Measurements from ENCODE around the gene DNMT3A. TPM values are rescaled to one million over a fixed set of nuclear protein-coding genes. Genes with fewer than 3 reads are reported as not detected.

The DNMT3A gene
- total and polyA plus RNA-seq, 5 experiments from 2014 or later: 17.9 to 122 (median 31.2) TPM

DNA sequence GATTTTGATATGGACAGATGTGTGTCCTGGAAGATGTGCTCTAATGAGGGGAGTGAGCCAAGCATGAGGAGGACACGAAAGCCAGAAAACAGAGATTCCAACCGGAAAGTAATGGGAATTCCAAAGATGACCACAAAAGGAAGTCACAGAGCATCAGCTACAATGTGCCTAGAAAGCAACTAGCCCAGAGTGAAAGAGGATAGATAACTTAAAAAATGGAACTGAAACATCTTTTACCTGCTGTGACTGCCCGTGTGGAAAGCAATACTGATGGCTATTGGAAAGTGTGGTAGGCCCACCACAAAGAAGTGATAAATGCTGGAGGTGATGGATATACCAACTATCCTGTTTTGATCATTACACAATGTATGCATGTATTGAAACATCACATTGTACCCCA lies 21.6 kb downstream of the DNMT3A start:
- H3K4me3 Mint-ChIP-seq: no peak overlapping the region
- ATAC-seq (no peak), DNase-seq (no peak)
- H3K27me3 Mint-ChIP-seq: no peaks in the 10 kb centered on the region
- peak overlapping the region in 6 of 10 donors; percentile 6 to 78 (median 60) for H3K27ac Mint-ChIP-seq
- H3K9me3 Mint-ChIP-seq: no peaks in the 10 kb centered on the region
- POLR2A ChIA-PET: interaction anchor here (0.7 kb wide), 1 partner anchor 63 kb away, joined by 3 read pairs; no protein-coding TSS in a partner anchor
- peaks cover 0 to 15% (median 0%) of the 10 kb centered on the region in 3 donors for H3K36me3 Mint-ChIP-seq
- H3K4me1 Mint-ChIP-seq: peaks cover 42 to 78% (median 71%) of the 10 kb centered on the region in 4 donors

GRCh38 chr2:25316101-25316500 lies 25.6 kb downstream of the DNMT3A start:
- Mint-ChIP-seq H3K4me3 (peak overlapping the region in 8 of 10 donors; percentile 7 to 83 (median 62)), H3K36me3 (peaks cover 0 to 16% (median 0%) of the 10 kb centered on the region in 3 donors), H3K9me3 (no peaks in the 10 kb centered on the region), H3K4me1 (peaks cover 31 to 77% (median 71%) of the 10 kb centered on the region in 4 donors), H3K27ac (peak overlapping the region; percentile 75 to 96 (median 88)), H3K27me3 (no peaks in the 10 kb centered on the region)
- DNase-seq (peak in 1 of 10 donors; percentile 40), ATAC-seq (no peak)
- POLR2A ChIA-PET: interaction anchor here (0.7 to 6.5 kb wide), 10 partner anchors 8 to 65 kb away, joined by 3 to 69 read pairs (median 17); no protein-coding TSS in a partner anchor

DNA sequence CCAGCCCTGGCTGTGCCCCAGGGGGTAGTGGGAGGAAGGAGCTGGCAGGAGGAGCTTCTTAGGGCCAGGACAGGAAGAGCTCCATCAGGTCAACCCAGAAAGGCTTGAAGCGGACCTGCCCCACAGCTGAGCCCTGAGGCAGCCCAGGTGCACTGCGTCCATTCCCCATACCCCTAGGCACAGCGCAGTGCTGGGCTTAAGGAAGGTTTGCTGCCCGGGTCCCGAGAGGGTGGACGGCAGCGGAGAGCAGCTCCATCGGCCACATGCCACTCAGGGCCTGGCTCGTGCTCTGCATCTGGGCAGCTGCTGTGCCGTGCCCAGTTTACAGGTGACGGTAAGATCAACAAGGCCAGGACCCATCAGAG lies 26.4 kb downstream of the DNMT3A start:
- H3K4me3 Mint-ChIP-seq: peak overlapping the region in 8 of 10 donors; percentile 22 to 83 (median 51)
- POLR2A ChIA-PET: interaction anchor here (0.5 to 6.5 kb wide), 17 partner anchors 9 to 187 kb away, joined by 3 to 69 read pairs (median 13); no protein-coding TSS in a partner anchor
- ATAC-seq: no peak
- H3K27ac Mint-ChIP-seq: peak overlapping the region; percentile 75 to 96 (median 89)
- peaks cover 0 to 20% (median 0%) of the 10 kb centered on the region in 3 donors for H3K36me3 Mint-ChIP-seq
- no peaks in the 10 kb centered on the region for H3K27me3 Mint-ChIP-seq
- DNase-seq: peak in 1 of 10 donors; percentile 10
- H3K4me1 Mint-ChIP-seq: peaks cover 36 to 83% (median 74%) of the 10 kb centered on the region in 4 donors
- no peaks in the 10 kb centered on the region for H3K9me3 Mint-ChIP-seq

- Mint-ChIP-seq H3K9me3 (no peaks in the 10 kb centered on the region), H3K4me1 (peaks cover 32 to 83% (median 72%) of the 10 kb centered on the region in 4 donors), H3K27me3 (no peaks in the 10 kb centered on the region), H3K36me3 (peaks cover 0 to 22% (median 0%) of the 10 kb centered on the region in 3 donors), H3K4me3 (peak overlapping the region; percentile 45 to 85 (median 79)), H3K27ac (peak overlapping the region; percentile 87 to 96 (median 93))
- ATAC-seq (peak; percentile 83 to 88), DNase-seq (peak in 9 of 10 donors; percentile 39 to 78 (median 63))
- POLR2A ChIA-PET: interaction anchor here (0.5 to 6.5 kb wide), 25 partner anchors 9 to 1267 kb away, joined by 3 to 69 read pairs (median 8); partner anchors contain the start of gene DNMT3A
These were observed 27.0 kb downstream of the DNMT3A start for GRCh38 chr2:25314514-25315315.

GRCh38 chr2:25313711-25314513 lies 27.8 kb downstream of the DNMT3A start:
- peak; percentile 42 to 53 for ATAC-seq
- peak overlapping the region; percentile 60 to 85 (median 79) for H3K4me3 Mint-ChIP-seq

GRCh38 chr2:25312958-25313710 lies 28.6 kb downstream of the DNMT3A start:
- Mint-ChIP-seq H3K36me3 (peaks cover 0 to 31% (median 0%) of the 10 kb centered on the region in 3 donors), H3K4me1 (peaks cover 42 to 92% (median 85%) of the 10 kb centered on the region in 4 donors), H3K4me3 (peak overlapping the region; percentile 60 to 85 (median 79)), H3K9me3 (no peaks in the 10 kb centered on the region), H3K27ac (peak overlapping the region; percentile 85 to 96 (median 93)), H3K27me3 (no peaks in the 10 kb centered on the region)
- DNase-seq: peak in 3 of 10 donors; percentile 33 to 62 (median 33)
- POLR2A ChIA-PET: interaction anchor here (0.5 to 6.5 kb wide), 17 partner anchors 9 to 145 kb away, joined by 3 to 69 read pairs (median 9); partner anchors contain the start of gene DNMT3A
- peak; percentile 37 to 48 for ATAC-seq

More at GRCh38 chr2:25313711-25314513, 27.8 kb downstream of the DNMT3A start:
- Mint-ChIP-seq H3K4me1 (peaks cover 36 to 85% (median 77%) of the 10 kb centered on the region in 4 donors), H3K9me3 (no peaks in the 10 kb centered on the region), H3K36me3 (peaks cover 0 to 24% (median 0%) of the 10 kb centered on the region in 3 donors), H3K27ac (peak overlapping the region; percentile 85 to 96 (median 93)), H3K27me3 (no peaks in the 10 kb centered on the region)
- DNase-seq: peak in 1 of 10 donors; percentile 62
- POLR2A ChIA-PET: interaction anchor here (0.5 to 6.5 kb wide), 24 partner anchors 10 to 1267 kb away, joined by 3 to 69 read pairs (median 8); partner anchors contain the start of gene DNMT3A

- Mint-ChIP-seq H3K4me1 (peaks cover 44 to 96% (median 88%) of the 10 kb centered on the region in 4 donors), H3K27ac (peak overlapping the region in 9 of 10 donors; percentile 16 to 95 (median 75)), H3K27me3 (no peaks in the 10 kb centered on the region), H3K9me3 (no peaks in the 10 kb centered on the region), H3K4me3 (peak overlapping the region in 8 of 10 donors; percentile 5 to 85 (median 48)), H3K36me3 (peaks cover 0 to 36% (median 0%) of the 10 kb centered on the region in 3 donors)
- DNase-seq (peak in 1 of 10 donors; percentile 43), ATAC-seq (no peak)
- POLR2A ChIA-PET: interaction anchor here (0.5 to 9.7 kb wide), 12 partner anchors 8 to 144 kb away, joined by 3 to 83 read pairs (median 12); partner anchors contain the start of gene DNMT3A
These were observed 29.7 kb downstream of the DNMT3A start for GRCh38 chr2:25311865-25312575.

DNA sequence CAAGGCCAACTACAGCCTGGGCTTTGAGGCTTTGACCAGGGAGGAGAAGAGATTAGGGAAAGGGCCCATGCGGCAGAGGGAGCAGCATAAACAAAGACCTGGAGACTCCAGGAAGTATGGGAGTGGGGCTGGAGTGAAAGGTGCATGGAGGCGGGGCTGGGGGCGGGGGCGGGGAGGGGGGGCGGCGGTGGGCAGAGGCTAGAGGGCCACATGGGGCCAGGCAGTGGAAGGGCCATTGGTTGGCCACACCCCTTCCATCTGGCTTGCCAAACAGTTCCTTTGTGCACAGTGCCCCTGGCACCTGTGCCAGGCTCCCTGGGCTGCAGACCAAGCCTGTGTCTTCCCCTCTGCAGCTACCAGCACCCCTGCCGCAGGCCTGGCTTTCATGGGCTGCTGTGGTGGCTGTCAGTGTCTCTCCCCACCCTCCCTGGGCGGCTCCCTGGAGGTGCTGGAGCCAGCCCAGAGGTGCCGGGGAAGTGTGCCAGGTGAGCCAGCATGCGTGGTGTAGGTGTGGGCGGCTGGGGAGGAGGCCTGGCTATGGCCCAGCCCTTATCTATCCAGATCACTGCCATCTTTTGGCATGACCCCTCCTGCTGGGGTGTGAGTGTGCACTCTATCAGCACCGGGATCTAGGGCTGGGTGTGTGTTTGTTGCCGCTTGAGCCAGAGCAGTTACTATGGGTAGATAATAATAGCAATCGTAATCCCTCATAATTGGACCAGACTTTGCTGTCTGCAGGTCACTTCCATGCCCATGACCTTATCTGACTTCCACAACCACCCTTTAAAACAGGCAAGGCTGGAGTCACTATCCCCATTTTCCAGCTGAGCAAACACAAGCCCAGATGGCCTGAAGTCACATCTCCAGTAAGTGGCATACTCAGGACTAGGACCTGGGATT lies 30.5 kb downstream of the DNMT3A start:
- peak in 1 of 10 donors; percentile 47 for DNase-seq
- ATAC-seq: no peak
- H3K27ac Mint-ChIP-seq: peak overlapping the region in 8 of 10 donors; percentile 5 to 88 (median 68)
- POLR2A ChIA-PET: interaction anchor here (1.1 to 9.7 kb wide), 9 partner anchors 10 to 61 kb away, joined by 3 to 83 read pairs (median 12); no protein-coding TSS in a partner anchor
- H3K4me1 Mint-ChIP-seq: peaks cover 45 to 97% (median 88%) of the 10 kb centered on the region in 4 donors
- no peaks in the 10 kb centered on the region for H3K27me3 Mint-ChIP-seq
- H3K9me3 Mint-ChIP-seq: no peaks in the 10 kb centered on the region
- H3K4me3 Mint-ChIP-seq: peak overlapping the region in 4 of 10 donors; percentile 28 to 72 (median 30)
- peaks cover 0 to 41% (median 0%) of the 10 kb centered on the region in 3 donors for H3K36me3 Mint-ChIP-seq

- DNase-seq (peak in 1 of 10 donors; percentile 19), ATAC-seq (no peak)
- Mint-ChIP-seq H3K9me3 (no peaks in the 10 kb centered on the region), H3K4me3 (peak overlapping the region in 3 of 10 donors; percentile 23 to 39 (median 29)), H3K27ac (peak overlapping the region in 8 of 10 donors; percentile 49 to 87 (median 72)), H3K4me1 (peaks cover 46 to 97% (median 88%) of the 10 kb centered on the region in 4 donors), H3K36me3 (peaks cover 0 to 41% (median 0%) of the 10 kb centered on the region in 3 donors), H3K27me3 (no peaks in the 10 kb centered on the region)
- POLR2A ChIA-PET: interaction anchor here (1.1 to 9.7 kb wide), 7 partner anchors 9 to 60 kb away, joined by 3 to 83 read pairs (median 5); no protein-coding TSS in a partner anchor
These were observed 31.1 kb downstream of the DNMT3A start for GRCh38 chr2:25310709-25310964.

DNA sequence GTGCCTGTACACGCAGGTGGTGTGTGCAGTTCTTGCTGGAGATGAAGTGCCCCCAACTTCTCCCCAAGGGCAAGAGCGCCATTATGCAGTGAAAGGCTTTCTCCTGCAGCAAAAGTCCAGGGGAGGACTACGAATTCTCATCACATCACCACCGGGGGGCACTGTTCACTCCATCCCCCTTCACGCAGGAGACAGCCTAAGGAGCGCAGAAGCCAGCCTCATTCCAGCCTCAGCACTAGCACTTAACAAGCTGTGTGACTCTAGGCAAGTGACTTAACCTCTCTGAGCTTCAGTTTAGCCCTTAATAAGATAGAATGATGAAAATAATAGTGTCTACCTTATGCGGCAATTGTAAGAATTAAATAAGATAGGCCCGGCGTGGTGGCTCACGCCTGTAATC lies 32.3 kb downstream of the DNMT3A start:
- Mint-ChIP-seq H3K4me3 (peak overlapping the region in 8 of 10 donors; percentile 23 to 73 (median 53)), H3K36me3 (peaks cover 0 to 52% (median 0%) of the 10 kb centered on the region in 3 donors), H3K27me3 (no peaks in the 10 kb centered on the region), H3K4me1 (peaks cover 50 to 98% (median 90%) of the 10 kb centered on the region in 4 donors), H3K27ac (peak overlapping the region; percentile 58 to 91 (median 85)), H3K9me3 (no peaks in the 10 kb centered on the region)
- ATAC-seq (peak; percentile 48 to 54), DNase-seq (peak; percentile 45 to 85 (median 66))
- POLR2A ChIA-PET: interaction anchor here (0.6 to 9.7 kb wide), 16 partner anchors 15 to 67 kb away, joined by 3 to 83 read pairs (median 11); no protein-coding TSS in a partner anchor
